GM23338 (cell line): ENCODE results near the gene ASCL1. TPM values are rescaled to one million over a fixed set of nuclear protein-coding genes. Genes with fewer than 3 reads are reported as not detected.

Experiments
- ATAC-seq: fragments of 200-7000 bp; cut with Tn5 transposase; 3 replicates; pipeline ENCODE4 v1.9.1; 2020
- DNase-seq: peaks from one replicate; pipeline ENCODE4 v3.0.0-alpha.2; 2015; ENCODE audit warnings: low spot score
- H2AFZ ChIP-seq: fragments of 200-600 bp; sonication (generic); 2 replicates; pipeline ENCODE4 v1.8.0; 2016; ENCODE audit warnings: antibody characterized with exemption, mild to moderate bottlenecking, moderate library complexity
- H3F3A ChIP-seq: fragments of 200-600 bp; sonication (generic); replicated peaks from 2 replicates; pipeline ENCODE4 v1.8.0; 2017; ENCODE audit warnings: antibody characterized with exemption, mixed run types, low read depth
- H3K27ac ChIP-seq: fragments of 200-600 bp; sonication (generic); 2 replicates; pipeline ENCODE4 v1.6.1; 2016; ENCODE audit warnings: low read depth
- H3K27me3 ChIP-seq: fragments of 200-600 bp; sonication (generic); 2 replicates; pipeline ENCODE4 v1.8.0; 2016; ENCODE audit warnings: mild to moderate bottlenecking, mixed run types, moderate library complexity; ENCODE audit not compliant: insufficient read depth
- H3K36me3 ChIP-seq: fragments of 200-600 bp; sonication (generic); 2 replicates; pipeline ENCODE4 v1.8.0; 2016; ENCODE audit warnings: mild to moderate bottlenecking; ENCODE audit not compliant: insufficient read depth
- H3K4me1 ChIP-seq: fragments of 200-600 bp; sonication (generic); 2 replicates; pipeline ENCODE4 v1.8.0; 2016; ENCODE audit warnings: mild to moderate bottlenecking, moderate library complexity; ENCODE audit not compliant: insufficient read depth
- H3K4me2 ChIP-seq: fragments of 200-600 bp; sonication (generic); 2 replicates; pipeline ENCODE4 v1.7.1; 2017; ENCODE audit warnings: mixed run types
- H3K4me3 ChIP-seq: fragments of 200-600 bp; sonication (generic); 2 replicates; pipeline ENCODE4 v1.6.1; 2016; ENCODE audit warnings: mixed run types
- H3K79me2 ChIP-seq: fragments of 200-600 bp; sonication (generic); replicated peaks from 2 replicates; pipeline ENCODE4 v1.8.0; 2017; ENCODE audit warnings: mild to moderate bottlenecking; ENCODE audit not compliant: insufficient read depth
- H3K9me2 ChIP-seq: fragments of 200-600 bp; sonication (generic); 2 replicates; pipeline ENCODE4 v1.8.0; 2017; ENCODE audit not compliant: insufficient read depth
- H4K20me1 ChIP-seq: fragments of 200-600 bp; sonication (generic); replicated peaks from 2 replicates; pipeline ENCODE4 v1.8.0; 2017; ENCODE audit warnings: mild to moderate bottlenecking; ENCODE audit not compliant: insufficient read depth
- H3K27ac Mint-ChIP-seq: 2 replicates; pipeline ENCODE4 v1.8.0; 2020; ENCODE audit warnings: inconsistent platforms, mild to moderate bottlenecking, moderate library complexity, mixed read lengths
- H3K27me3 Mint-ChIP-seq: 3 replicates; pipeline ENCODE4 v1.8.0; 2022; ENCODE audit warnings: low read depth, mild to moderate bottlenecking, moderate library complexity, mixed read lengths, inconsistent platforms; ENCODE audit not compliant: insufficient read depth, poor library complexity
- H3K36me3 Mint-ChIP-seq: 3 replicates; pipeline ENCODE4 v1.8.0; 2021; ENCODE audit warnings: low read depth, mild to moderate bottlenecking, inconsistent platforms, moderate library complexity, mixed read lengths
- H3K4me1 Mint-ChIP-seq: 3 replicates; pipeline ENCODE4 v1.8.0; 2020; ENCODE audit warnings: mild to moderate bottlenecking, inconsistent platforms, mixed read lengths
- H3K4me3 Mint-ChIP-seq: 3 replicates; pipeline ENCODE4 v1.8.0; 2021; ENCODE audit warnings: moderate library complexity, mild to moderate bottlenecking, inconsistent platforms, mixed read lengths
- H3K9me3 Mint-ChIP-seq: 3 replicates; pipeline ENCODE4 v1.8.0; 2020; ENCODE audit warnings: moderate library complexity, mild to moderate bottlenecking, inconsistent platforms, mixed read lengths
- CREB1 ChIP-seq: fragments of 250-450 bp; sonication (Bioruptor Pico); IDR thresholded peaks from 2 replicates; pipeline ENCODE4 v1.5.0; 2020; ENCODE audit warnings: low read depth, mild to moderate bottlenecking, moderate library complexity
- EZH2 ChIP-seq: fragments of 200-600 bp; sonication (generic); IDR thresholded peaks from one replicate; pipeline ENCODE4 v1.8.0; 2017; ENCODE audit warnings: antibody characterized with exemption, mild to moderate bottlenecking, low read depth; ENCODE audit not compliant: unreplicated experiment
- JUNB ChIP-seq: IDR thresholded peaks from one replicate; pipeline ENCODE4 v1.6.1; 2016; ENCODE audit warnings: antibody characterized with exemption; ENCODE audit not compliant: unreplicated experiment
- NANOG ChIP-seq: IDR thresholded peaks from 2 replicates; pipeline ENCODE4 v1.6.1; 2016; ENCODE audit warnings: antibody characterized with exemption, borderline replicate concordance
- POLR2AphosphoS5 ChIP-seq: IDR thresholded peaks from 2 replicates; pipeline ENCODE4 v1.6.1; 2016; ENCODE audit warnings: antibody characterized with exemption, low read depth
- ZNF331 ChIP-seq: fragments of 250-450 bp; sonication (Bioruptor Pico); IDR thresholded peaks from 2 replicates; pipeline ENCODE4 v1.5.0; 2020; ENCODE audit warnings: low read depth, mild to moderate bottlenecking, moderate library complexity
- polyA plus RNA-seq: library from polyadenylated mRNA; unstranded; fragments of >200 nt; fragmentation: Nextera tagmentation; extraction: Ambion mirVana; gene quantifications from 2 replicates; pipeline ENCODE4 v1.2.1, GENCODE V29; 2016
- total RNA-seq: library from RNA; depleted of rRNA; stranded (reverse); fragments of >200 nt; shearing (Covaris generic); gene quantifications from 2 replicates; pipeline ENCODE4 v1.2.3, GENCODE V29; 2014
- TF ChIP-seq, protein P1 (sequence below), 2 experiments: fragments of 200-600 bp in 1 of 2; sonication (generic) in 1 of 2; conservative IDR thresholded peaks; 2 replicates each; pipeline versions ENCODE4 v1.5.1 to v1.6.1; 2016 to 2017; ENCODE audit warnings: antibody characterized with exemption in 2 of 2, low read depth in 2 of 2, mild to moderate bottlenecking in 2 of 2, moderate library complexity in 1 of 2

The ASCL1 gene
- total and polyA plus RNA-seq, 2 experiments from 2014 or later = 0.37 TPM; not detected in 1

DNA sequence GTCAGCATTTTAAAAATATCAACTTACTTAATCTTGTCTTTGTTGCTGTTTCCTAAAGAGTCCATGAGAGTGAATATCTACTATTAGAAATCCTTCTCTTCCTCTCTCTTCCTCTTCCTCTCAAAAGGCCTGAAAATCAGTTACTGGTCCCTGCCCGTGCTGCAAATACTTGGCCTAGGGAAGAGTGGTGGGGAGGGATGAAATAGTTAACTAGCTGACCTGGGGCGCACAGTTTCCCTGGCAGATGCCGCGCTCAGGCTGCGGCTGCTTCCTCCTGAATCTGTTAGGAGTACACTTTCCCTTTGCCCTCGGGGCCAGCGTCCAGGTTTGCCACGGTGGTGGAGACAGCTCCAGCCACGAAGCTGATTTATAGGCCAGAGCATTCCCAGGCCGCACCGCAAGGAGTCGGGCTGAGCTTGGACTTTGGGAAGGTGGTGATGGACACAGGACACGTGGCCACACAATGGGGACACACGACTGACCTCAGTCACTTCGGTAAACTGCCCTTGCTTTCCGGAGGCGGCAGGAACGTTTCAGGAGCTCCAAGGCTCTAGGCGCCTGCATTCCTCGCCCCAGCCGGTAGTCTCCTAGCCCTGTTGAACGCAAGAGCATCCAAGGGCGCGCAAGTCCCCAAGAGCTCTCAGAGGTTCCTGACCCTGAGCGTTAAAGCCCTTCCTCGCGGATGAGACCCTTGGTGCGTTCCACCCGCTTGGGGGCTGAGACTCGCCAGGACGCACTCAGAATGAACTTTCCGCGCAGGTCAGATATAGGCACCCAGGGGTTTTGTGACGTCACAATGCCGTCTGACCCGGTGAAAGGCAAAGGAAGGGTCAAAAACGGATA lies 7.1 kb upstream of the ASCL1 start:
- Mint-ChIP-seq H3K27ac (no peak overlapping the region), H3K27me3 (peaks cover 72% of the 10 kb centered on the region), H3K4me3 (peak overlapping the region; percentile 72), H3K36me3 (no peaks in the 10 kb centered on the region), H3K4me1 (peaks cover 11% of the 10 kb centered on the region), H3K9me3 (no peaks in the 10 kb centered on the region)
- DNase-seq (peak; percentile 85), ATAC-seq (peak; percentile 90)
- peaks cover 8% of the 10 kb centered on the region for H4K20me1 ChIP-seq
- no peaks in the 10 kb centered on the region for H3F3A ChIP-seq
- H3K27ac ChIP-seq = no peak overlapping the region
- H3K27me3 ChIP-seq = peaks cover 76% of the 10 kb centered on the region
- peak overlapping the region; percentile 61 for H3K4me3 ChIP-seq
- peak overlapping the region; percentile 88 for H3K4me2 ChIP-seq
- H3K4me1 ChIP-seq = peaks cover 26% of the 10 kb centered on the region
- TF ChIP-seq CREB1 (CRISPR knock-in tag) = peak; percentile 94
- no peak for TF ChIP-seq POLR2AphosphoS5
- peak; percentile 60 for TF ChIP-seq EZH2
- TF ChIP-seq, protein P1, sequence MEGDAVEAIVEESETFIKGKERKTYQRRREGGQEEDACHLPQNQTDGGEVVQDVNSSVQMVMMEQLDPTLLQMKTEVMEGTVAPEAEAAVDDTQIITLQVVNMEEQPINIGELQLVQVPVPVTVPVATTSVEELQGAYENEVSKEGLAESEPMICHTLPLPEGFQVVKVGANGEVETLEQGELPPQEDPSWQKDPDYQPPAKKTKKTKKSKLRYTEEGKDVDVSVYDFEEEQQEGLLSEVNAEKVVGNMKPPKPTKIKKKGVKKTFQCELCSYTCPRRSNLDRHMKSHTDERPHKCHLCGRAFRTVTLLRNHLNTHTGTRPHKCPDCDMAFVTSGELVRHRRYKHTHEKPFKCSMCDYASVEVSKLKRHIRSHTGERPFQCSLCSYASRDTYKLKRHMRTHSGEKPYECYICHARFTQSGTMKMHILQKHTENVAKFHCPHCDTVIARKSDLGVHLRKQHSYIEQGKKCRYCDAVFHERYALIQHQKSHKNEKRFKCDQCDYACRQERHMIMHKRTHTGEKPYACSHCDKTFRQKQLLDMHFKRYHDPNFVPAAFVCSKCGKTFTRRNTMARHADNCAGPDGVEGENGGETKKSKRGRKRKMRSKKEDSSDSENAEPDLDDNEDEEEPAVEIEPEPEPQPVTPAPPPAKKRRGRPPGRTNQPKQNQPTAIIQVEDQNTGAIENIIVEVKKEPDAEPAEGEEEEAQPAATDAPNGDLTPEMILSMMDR (conservative IDR thresholded peaks at IDR 0.05; ENCODE audit: low read depth in 2 of 2) = peak; percentile 39 to 76
- TF ChIP-seq JUNB = no peak
- TF ChIP-seq NANOG = no peak
- TF ChIP-seq ZNF331 (CRISPR knock-in tag) = no peak
- H3K36me3 ChIP-seq = no peaks in the 10 kb centered on the region
- H2AFZ ChIP-seq = peak overlapping the region; percentile 88
- H3K79me2 ChIP-seq = no peaks in the 10 kb centered on the region
- no peaks in the 10 kb centered on the region for H3K9me2 ChIP-seq

GRCh38 chr12:102950950-102951619 lies 6.4 kb upstream of the ASCL1 start:
- H3K36me3 Mint-ChIP-seq = no peaks in the 10 kb centered on the region
- H3K4me3 Mint-ChIP-seq = peak overlapping the region; percentile 72
- H3K27me3 Mint-ChIP-seq = peaks cover 78% of the 10 kb centered on the region
- Histone ChIP-seq H3F3A (no peaks in the 10 kb centered on the region), H3K4me2 (peak overlapping the region; percentile 88), H2AFZ (peak overlapping the region; percentile 88), H3K4me3 (peak overlapping the region; percentile 61), H3K36me3 (no peaks in the 10 kb centered on the region), H3K4me1 (peaks cover 34% of the 10 kb centered on the region), H3K27me3 (peaks cover 84% of the 10 kb centered on the region), H3K79me2 (no peaks in the 10 kb centered on the region), H4K20me1 (peaks cover 13% of the 10 kb centered on the region), H3K27ac (no peak overlapping the region), H3K9me2 (no peaks in the 10 kb centered on the region)
- H3K9me3 Mint-ChIP-seq = no peaks in the 10 kb centered on the region
- no peak overlapping the region for H3K27ac Mint-ChIP-seq
- DNase-seq (no peak), ATAC-seq (peak; percentile 14)
- TF ChIP-seq ZNF331 (CRISPR knock-in tag) (no peak), EZH2 (peak; percentile 67)
- H3K4me1 Mint-ChIP-seq = peaks cover 16% of the 10 kb centered on the region
